NCI-H1930 (cell line): ENCODE data around the gene EPHB1.

Experiments used
- DNase-seq, 2 experiments: peaks; one replicate each; lab custom pipeline; 2025; lab: John Stamatoyannopoulos, UW

EPHB1 gene

DNA sequence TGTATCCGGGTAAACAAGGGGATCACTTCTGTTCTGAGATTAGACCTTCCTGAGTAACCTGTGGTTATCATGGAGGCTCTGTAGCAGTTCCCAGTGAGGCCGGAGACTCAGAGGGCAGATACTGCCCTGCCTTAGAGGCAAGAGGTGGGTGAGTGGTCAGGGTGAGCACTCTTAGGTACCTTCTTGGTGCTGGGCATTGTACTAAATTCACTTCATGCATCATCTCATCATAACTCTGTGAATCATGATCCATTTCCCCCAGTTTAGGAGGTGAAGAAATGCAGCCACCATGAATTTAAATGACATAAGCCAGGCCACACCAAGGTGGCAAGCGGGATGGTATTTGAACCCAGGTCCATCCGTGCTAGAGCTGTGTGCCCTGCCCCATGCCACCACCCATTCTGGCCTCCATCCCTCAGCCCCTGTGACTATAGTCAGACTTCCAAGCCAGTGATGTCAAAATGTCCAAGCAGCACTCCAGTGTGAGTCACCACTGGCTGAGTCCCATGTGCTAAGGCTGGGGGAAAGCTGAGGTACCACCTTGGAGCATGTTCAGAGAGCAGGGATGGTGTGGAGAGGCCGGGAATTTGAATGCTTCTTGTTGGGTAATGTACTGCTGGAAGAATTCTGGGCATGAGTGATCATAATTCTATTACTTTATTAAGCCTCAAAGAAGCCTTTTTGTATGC lies 88.8 kb downstream of the EPHB1 start:
- no peak for DNase-seq

DNA sequence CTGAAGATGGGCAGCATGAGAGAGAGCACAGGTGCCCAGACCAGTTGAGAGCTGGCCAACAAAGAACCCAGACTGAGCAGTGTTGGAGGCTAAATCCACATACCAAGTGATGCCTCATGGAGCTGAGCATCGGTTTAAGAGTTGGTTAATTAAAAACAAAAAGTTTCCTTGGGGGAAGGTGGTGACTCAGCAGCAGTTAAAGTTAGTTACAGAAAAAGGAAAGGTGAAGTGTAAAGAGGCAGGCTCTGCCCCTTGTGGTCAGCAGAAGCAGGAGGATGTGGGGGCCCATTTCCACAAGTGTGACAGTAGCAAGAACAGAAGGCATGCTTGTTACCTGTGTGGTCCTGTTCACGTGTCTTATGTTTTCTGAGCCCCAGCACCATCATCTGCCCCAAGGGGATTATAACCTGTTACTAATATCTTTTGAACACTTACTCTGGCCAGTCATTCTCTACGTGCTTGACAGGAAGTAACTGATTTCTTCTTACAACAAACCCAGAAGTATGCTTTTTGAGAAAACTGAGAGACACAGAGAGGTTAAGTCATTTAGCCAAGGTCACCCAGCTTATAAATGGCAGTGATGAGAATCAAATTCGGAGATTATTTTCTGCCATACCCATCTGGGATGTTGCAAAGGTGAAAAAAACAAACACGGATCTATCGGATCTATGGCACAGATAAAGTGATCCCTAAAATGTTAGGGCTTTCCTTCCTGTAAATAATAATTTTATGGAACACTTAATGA lies 91.0 kb downstream of the EPHB1 start:
- no peak for DNase-seq

DNA sequence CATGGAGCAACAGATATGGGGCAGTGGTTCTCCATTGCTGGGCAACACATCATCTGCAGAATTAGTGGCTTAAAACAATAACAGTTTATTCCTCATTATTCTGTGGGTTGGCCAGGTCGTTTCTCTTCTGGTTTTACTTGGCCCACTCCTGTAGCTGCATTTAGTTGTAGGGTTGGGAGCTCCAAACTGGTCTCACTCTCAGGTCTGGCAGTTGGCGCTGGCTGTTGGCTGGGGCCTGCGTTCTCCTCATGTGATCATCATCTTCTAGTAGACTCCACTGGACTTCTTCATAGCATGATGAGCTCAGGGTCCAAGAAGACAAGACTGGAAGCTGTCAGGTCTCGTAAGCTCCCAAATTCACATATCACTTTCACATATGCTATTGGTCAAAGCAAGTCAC lies 91.9 kb downstream of the EPHB1 start:
- no peak for DNase-seq

DNA sequence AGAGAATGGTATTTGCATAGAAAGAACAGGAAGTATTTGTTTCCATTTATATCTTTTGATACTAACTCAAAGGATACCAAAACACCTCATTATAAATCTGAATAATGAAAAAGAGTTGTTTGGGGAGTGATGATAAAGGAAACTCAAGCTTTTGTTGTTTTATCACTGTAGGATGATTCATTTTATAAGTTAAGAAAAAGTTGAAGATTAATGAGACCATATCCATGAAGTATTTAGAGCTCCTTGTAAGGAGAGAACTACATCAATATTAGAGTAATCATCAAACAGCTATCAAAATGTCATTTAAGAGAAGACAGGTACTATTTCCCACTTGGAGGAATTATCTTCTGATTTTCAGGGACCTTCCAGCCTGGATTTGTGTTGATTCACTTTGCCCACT lies 92.5 kb downstream of the EPHB1 start:
- no peak for DNase-seq

GRCh38 chr3:134892326-134892725 lies 97.3 kb downstream of the EPHB1 start:
- no peak for DNase-seq

- no peak for DNase-seq
Measured at GRCh38 chr3:134892761-134893160, 97.7 kb downstream of the EPHB1 start.

DNA sequence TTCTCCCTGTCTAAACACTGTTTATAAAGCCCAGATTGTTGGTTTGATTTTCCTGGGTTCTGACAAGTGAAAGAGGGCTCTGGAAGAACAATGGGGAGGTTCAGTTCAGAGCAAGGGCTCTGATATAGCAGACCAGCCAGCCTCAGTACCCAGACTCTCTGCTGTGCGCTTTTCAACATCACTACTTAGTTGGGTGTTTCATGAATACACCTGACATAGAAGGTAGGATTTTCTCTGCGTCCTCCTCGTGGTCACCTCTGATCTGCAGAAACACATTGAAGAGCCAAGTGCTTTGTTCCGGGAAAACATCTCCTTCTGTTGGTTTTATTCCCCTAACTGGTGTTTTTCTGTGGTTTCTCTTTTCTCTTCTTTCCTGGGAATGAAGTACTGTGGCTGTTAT lies 99.5 kb downstream of the EPHB1 start:
- DNase-seq = no peak

DNA sequence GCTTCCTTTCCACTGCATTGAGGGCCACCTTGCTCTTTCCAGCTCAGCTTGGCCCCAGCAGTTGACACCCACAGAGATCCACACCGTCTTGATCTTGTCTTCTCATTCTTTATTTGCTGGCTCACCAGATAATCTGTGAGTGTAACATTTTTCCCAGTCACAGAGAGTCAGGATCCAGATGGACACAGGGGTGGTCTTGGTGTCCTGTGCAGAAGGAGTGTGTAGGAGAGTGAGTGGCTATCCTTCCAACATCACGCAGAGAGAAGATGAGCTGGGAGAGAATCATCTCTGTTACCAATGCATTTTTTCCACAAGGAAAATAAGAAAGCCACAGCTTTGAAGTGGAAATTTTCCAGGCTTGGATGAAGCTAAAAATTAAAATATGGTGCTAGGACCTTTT lies 100.1 kb downstream of the EPHB1 start:
- DNase-seq = no peak

DNA sequence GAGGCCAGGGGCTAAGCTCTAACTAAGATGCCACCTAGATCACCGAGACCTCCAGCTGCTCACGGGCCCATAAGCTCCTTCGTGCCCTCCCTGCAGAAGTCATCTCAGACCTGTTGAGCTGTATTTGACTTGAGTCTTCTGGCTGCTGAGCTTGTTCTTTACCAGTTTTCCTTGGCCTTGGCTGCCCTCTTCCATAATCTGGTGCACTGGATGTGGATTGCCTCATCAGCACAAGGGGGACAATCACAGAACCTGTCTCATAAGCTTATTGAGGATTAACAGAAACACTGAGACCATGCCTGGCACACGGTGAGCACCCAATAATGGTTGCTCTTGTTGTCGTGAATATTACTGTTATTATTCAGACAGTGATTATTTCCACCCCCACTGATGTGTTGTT lies 101.1 kb downstream of the EPHB1 start:
- DNase-seq = no peak

GRCh38 chr3:134896696-134897095 lies 101.6 kb downstream of the EPHB1 start:
- DNase-seq = no peak

DNA sequence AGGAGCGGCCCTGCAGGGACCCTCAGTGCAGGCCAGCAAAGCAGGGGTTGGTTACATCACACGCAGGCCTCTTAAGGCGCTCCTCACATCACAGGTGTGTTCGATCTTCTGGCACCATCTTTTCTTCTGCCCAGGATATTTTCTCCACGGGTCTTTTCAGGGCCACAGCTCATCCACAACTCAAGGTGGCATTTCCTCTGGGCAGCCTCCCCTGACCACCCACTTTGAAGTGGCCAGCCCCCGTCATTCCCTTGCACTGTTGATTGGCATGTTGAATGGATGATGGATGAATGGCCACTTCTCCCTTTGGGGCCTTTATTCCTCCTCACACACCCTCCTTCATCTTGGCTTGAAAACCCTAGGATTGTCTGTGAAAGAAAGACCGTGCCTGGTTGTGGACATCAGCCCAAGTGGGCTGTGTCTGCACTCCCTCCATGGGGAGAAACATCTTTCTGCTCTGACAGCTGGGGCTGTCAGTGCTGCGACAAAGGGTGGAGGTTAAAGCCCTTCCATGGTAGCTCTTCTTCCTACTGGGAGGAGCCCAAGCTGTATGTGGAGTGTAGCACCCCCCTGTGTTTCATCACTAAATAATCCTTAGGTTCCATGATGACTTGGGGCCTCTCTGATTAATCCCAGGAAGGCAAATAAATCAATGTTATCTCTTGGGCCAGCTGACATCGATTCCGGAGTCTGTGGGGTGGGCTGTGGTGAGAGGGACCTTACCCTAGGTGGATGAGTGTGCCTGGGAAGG lies 102.5 kb downstream of the EPHB1 start:
- no peak for DNase-seq

DNA sequence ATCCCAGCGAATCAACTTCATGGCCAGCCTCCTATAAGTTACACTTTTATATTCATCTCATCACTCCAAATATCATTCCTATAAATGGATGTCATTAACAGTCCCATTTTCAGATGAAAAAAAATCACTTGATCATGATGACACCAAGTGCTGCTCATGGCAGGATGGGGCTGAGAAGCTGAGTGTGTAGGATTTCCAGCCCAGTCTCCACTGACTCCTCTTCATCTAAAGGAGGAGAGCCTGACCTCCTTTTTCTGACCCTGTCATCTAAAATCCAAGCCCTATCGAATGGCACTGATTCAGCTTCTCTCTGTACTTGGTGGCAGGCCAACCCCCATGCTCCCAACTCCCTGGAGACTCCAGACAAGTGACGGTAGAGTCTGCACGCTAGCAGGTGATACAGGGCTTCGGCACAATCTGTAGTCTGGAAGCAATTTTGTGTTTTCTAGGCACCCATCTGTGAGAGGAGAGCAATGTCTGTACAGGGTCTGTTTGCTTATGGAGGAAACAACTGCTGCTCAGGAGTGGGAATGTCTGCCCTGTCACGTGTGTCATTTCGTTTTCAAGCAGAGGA lies 103.2 kb downstream of the EPHB1 start:
- no peak for DNase-seq

- DNase-seq = no peak
Measured at GRCh38 chr3:134899786-134900185, 104.7 kb downstream of the EPHB1 start.

DNA sequence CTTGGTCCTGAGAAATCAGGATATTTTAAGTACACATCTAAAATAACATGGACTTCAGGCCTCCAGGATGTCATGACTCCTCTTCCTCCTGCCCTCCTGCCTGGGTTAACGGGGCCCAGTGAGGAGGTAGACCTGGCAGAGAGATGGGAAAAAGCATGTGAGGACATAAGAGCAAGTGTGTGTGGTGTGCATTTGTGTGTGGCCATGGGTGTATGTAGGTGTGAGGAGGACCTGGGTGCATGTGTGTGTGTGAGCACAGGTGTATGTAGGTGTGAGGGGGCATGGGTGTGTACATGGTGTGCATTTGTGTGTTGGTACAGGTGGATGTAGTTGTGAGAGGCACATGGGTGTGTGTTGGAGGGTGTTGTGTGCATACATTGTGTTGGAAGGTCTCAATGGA lies 105.4 kb downstream of the EPHB1 start:
- no peak for DNase-seq

DNA sequence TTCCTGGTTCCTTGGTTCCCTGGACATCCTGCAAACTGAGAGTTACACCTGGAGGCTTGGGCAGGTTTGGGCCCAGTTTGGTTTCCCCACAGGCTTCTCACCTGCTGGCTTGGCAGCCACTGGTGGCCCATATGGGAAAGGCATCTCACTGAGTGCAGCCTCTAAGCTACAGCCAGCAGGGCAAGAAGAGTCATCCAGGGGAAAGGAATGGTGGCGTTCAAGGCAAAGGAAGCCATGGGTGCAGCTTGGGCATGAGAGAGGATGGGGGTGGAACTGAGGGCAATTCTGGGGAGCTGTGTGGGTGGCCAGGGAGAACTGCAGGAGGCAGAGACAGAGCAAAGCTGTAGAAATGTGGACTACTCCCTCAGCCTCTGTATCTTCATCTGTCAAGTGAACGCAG lies 106.4 kb downstream of the EPHB1 start:
- DNase-seq = no peak

DNA sequence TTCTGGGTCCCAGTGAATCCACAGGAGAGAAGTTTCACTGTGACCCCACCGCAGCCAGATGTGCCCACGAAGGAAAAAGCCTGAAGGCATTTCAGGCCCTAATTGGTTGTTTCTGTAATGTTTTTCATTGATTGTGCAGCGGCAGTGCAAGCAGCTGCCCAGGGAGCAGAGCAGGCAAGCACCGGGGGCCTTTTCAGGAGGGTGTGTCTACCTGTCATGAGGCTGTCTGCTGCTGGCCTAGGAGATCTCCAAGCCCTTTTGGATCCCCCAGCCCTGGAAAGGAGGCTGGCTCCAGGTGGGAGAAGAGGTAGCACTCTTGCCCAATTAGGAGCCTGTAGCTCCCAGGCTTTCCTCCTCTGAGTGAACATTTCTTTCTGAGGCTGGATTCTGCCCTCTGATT lies 108.8 kb downstream of the EPHB1 start:
- DNase-seq = no peak

DNA sequence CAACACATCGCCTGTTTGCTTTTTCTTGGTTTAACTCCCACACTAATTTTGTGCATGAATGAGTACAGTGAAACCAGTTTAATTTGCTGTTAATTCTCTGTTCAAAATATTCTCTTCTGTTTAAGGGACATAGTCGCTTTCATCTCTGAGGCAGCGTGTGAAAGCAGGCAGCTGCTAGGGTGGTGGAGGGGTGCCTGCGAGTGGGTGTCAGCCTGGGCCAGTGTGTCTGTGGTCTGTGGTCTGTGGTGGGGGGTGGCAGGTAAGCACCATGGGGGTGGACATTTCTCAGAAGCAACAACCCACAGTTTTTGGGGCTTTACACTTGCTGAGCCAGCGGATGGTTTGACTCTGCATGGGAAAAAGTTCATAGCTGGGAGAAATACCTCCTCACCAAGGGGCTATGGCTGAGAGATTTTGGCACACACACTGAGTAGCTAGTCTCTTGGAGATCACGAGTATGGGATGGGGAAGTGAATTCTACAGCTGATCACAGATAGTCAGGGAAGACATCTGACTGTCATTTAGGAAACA lies 109.2 kb downstream of the EPHB1 start:
- no peak for DNase-seq

- DNase-seq = no peak
Measured at GRCh38 chr3:134904776-134905646, 110.0 kb downstream of the EPHB1 start.

- no peak for DNase-seq
Measured at GRCh38 chr3:134905647-134905935, 110.5 kb downstream of the EPHB1 start.

- DNase-seq = no peak
Measured at GRCh38 chr3:134908271-134908670, 113.2 kb downstream of the EPHB1 start.

DNA sequence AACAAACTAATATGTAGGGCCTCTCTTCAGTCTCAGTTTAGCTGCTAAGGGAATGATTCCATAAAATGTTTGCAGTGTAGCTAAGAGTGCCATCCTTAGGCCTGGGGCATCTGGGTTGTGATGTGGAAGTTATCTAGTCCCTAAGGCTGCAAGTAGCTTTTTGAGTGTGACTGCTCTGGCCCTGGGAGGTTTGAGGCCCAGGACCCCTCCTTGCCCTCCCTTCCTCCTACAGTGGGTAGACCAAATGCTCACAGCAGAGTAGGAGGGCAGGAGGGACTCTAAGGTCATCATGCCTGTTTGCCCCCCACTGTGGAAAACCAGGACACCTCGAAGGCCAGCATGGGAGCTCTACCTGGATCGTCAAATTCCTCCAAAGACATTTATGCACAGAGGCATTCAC lies 115.0 kb downstream of the EPHB1 start:
- DNase-seq = no peak
